Astrocyte of the spinal cord (primary cell): ENCODE data around the gene HEBP2.
A peak's percentile ranks its signal among the peaks of the same experiment; 100 is the strongest.

ENCODE experiments used
- DNase-seq: peaks from one replicate; pipeline ENCODE4 v3.0.0; 2011; ENCODE audit warnings: low read depth, low spot score
- H3K4me3 ChIP-seq: 2 replicates; pipeline ENCODE4 v1.5.1; 2011; ENCODE audit warnings: low read depth, mild to moderate bottlenecking, low read length, moderate library complexity
- in situ Hi-C: cut with HindIII; loops from 2 replicates; pipeline ENCODE4 v1.10.0; 2017; ENCODE audit warnings: low sequenced_read_pairs
- TF ChIP-seq, protein P1 (sequence below): IDR thresholded peaks from 2 replicates; pipeline ENCODE4 v1.5.1; 2012; ENCODE audit warnings: low read depth, mild to moderate bottlenecking, low read length, inconsistent platforms

Gene HEBP2

DNA sequence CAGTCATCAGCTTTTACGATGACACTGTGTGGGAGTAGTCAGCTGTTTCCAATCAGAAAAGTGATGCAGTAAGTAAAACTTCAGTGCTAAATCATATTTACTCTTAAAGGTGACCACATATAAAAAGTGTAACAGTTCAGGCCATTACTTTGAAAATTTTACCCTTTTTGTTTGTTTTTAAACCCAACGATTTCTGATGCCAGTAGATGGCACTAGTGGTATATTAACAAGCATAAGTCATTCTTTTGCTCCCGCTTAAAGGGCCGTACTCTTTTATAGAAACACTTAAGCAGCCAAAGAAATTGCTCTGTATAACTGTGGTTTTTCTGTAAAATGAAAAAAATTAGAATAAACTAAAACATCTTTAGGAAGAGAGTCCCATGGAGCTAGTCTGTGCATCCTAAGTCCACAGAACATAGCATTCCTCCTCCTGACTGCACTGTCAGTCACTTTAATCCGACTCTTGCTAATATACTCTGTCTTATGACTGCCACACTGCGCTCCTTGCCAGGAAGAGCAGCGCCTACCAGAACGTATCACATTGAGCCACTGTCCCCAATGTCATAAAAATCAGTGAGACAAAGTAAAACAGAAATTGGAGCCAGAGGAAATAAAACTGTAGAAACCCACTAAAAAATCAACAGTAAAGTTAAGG lies 25.0 kb downstream of the HEBP2 start:
- H3K4me3 ChIP-seq: no peak overlapping the region
- in situ Hi-C loops: no loop called here
- DNase-seq: peak; percentile 81
- TF ChIP-seq, protein P1, sequence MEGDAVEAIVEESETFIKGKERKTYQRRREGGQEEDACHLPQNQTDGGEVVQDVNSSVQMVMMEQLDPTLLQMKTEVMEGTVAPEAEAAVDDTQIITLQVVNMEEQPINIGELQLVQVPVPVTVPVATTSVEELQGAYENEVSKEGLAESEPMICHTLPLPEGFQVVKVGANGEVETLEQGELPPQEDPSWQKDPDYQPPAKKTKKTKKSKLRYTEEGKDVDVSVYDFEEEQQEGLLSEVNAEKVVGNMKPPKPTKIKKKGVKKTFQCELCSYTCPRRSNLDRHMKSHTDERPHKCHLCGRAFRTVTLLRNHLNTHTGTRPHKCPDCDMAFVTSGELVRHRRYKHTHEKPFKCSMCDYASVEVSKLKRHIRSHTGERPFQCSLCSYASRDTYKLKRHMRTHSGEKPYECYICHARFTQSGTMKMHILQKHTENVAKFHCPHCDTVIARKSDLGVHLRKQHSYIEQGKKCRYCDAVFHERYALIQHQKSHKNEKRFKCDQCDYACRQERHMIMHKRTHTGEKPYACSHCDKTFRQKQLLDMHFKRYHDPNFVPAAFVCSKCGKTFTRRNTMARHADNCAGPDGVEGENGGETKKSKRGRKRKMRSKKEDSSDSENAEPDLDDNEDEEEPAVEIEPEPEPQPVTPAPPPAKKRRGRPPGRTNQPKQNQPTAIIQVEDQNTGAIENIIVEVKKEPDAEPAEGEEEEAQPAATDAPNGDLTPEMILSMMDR: peak; percentile 55

DNA sequence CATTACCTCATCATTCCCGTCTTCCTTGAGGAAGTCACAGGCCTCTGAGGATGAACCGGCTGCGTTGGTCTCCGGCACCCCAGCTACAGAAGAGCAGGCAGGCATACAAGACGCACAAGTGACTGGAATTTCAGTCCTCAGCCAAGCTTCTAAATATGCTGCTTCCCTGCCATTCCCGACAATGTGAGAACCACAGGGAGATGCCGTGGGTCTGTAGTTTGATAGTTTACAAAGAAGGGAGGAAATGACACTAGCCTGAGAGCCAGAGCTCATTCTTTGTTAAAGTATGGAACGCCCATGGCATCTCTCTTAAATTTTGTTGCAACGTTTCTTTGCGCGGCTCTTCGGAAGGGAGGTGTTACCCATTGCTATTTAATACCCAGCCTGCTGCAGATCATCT lies 25.7 kb downstream of the HEBP2 start:
- in situ Hi-C loops: no loop called here
- DNase-seq: peak; percentile 27
- TF ChIP-seq, protein P1: no peak
- H3K4me3 ChIP-seq: no peak overlapping the region

DNA sequence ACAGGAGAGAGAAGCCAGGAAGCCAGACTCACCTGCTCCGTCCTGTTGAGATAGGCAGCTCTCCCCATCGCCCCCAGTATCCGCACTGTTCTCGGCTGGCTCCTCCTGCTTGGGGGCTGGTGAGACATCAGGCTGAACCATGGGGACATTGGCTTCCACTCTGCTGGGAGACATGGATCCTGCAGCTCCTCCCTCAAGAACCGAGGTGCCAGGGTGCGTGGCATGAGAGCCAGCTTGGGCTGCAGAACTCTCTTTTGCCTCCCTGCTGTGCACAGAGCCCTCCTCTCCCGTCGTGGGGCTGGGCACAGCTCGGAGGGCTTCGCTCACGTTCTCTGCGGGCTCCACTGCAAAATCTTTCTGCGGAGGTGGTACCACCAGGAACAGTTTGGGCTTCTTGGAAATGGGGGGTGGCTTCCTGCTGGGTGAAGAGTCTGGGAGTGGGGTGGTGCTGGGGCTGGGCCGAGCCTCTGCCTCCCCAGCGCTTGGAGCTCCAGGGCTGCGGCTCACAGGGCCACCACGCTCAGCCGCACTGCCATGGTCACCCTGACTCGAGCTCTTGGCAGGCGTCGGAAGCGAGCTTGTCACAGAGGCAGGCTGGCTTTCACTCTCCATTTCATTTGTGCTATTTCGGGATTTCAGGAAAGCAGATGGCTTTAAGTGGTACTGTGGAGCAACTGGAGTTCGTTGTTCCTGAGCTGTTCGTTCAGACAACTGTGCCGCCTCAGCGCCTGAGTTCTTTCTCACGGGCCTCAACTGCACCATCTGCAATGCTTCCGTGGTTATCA lies 26.5 kb downstream of the HEBP2 start:
- no peak for DNase-seq
- TF ChIP-seq, protein P1: no peak
- no peak overlapping the region for H3K4me3 ChIP-seq
- in situ Hi-C loops: no loop called here

DNA sequence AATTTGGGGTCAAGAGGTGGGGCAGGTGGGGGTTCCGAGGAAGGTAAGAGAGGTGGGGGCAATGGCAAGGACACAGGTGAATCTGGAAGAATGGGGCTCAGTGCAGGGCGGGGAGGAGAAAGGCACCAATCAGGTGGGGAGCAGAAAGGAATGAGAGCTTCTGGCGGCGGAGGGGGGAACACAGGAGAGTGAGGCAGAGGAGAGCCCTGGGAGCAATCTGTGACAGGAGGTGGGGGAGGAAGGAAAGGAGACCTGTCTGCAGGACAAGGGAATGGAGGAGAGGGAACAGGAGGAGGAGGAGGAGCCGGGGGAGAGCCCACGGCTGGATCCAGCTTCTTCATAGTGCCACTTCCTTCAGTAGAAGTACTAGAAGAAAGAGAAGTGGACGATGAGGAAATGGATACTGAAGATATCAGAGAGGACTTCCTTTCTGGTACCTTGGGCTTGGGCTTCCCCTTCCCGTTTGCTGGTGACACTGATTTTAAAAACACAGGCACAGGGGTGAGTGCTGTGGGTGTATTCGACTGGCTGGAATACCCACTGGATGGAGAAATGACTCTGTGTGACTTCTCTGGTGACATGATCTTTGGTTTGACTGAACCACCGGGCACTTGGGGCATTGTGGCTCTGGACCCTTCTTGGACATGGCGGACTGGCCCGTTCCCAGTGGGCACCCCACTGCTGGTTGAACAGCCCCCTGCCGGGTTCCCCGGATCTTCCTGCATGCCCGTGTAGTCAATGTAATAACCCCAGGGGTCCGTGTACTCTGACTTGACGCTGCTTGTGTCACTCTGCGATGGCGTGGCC lies 27.4 kb downstream of the HEBP2 start:
- TF ChIP-seq, protein P1: no peak
- no peak for DNase-seq
- H3K4me3 ChIP-seq: no peak overlapping the region
- in situ Hi-C loops: no loop called here

DNA sequence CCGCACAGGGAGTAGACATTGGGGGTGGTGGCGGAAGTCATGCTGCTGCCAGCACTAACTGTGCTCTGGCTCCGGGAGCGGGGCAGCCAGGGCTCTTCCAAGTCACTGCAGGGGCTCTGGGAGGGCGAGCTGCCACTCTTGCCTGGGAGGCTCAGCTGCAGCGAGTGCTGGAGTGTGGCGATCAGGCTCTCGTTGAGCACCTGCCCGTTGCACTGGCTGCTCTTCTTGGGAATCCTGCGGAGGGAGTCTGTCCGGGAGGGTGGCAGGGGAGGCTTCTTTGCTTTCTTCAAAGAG lies 28.0 kb downstream of the HEBP2 start:
- TF ChIP-seq, protein P1: no peak

DNA sequence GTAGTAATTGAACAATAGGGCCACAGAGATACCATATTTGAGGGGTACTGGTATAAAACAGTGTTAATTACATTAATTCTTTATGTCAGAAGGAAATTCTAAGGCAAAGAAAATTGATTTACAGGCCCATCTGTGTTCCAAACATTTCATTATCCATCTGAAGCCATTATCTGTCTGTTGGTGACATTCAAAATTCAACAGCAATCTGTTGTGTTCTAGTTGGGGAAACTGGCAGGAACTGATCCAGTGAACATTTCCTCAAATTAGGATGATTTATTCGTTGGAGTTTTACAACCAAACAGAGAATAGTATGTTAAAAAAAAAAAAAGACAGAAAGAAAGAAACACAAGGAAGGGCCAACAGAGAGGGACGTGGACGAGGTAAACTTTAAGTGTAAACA lies 30.1 kb downstream of the HEBP2 start:
- DNase-seq: no peak
- TF ChIP-seq, protein P1: no peak
- no peak overlapping the region for H3K4me3 ChIP-seq
- in situ Hi-C loops: no loop called here

More for the DNA sequence above, 28.0 kb downstream of the HEBP2 start:
- no peak overlapping the region for H3K4me3 ChIP-seq
- no peak for DNase-seq
- in situ Hi-C loops: no loop called here
